Heart left ventricle (tissue), 16 donors: ENCODE data around the gene BTG2. TPM values are rescaled to one million over a fixed set of nuclear protein-coding genes. Genes with fewer than 3 reads are reported as not detected.

Experiments used
- ATAC-seq, 4 donors: fragments of 200-7000 bp; cut with Tn5 transposase; one replicate each; pipeline ENCODE4 v1.9.1; 2020 to 2022; ENCODE audit warnings: moderate library complexity in 4 of 4, mild to moderate bottlenecking in 3 of 4, moderate number of reproducible peaks in 1 of 4
- DNase-seq, 5 donors: peaks; one replicate each; pipeline ENCODE4 v3.0.0-alpha.2; 2020
- H3K27ac ChIP-seq, 12 donors: fragments of 200-600 bp; sonication (generic) in 4 of 12; one replicate each; pipeline versions ENCODE4 v1.5.0 to v1.8.0; 2016 to 2022; ENCODE audit warnings: mild to moderate bottlenecking in 2 of 12
- H3K27me3 ChIP-seq, 9 donors: fragments of 200-600 bp; sonication (generic) in 2 of 9; one replicate each; pipeline versions ENCODE4 v1.5.1 to v1.8.0; 2016 to 2022; ENCODE audit warnings: mild to moderate bottlenecking in 3 of 9
- H3K36me3 ChIP-seq, 9 donors: fragments of 200-600 bp; sonication (generic) in 2 of 9; one replicate each; pipeline versions ENCODE4 v1.5.0 to v1.8.0; 2018 to 2022; ENCODE audit warnings: mild to moderate bottlenecking in 2 of 9
- H3K4me1 ChIP-seq, 12 donors: fragments of 200-600 bp; sonication (generic) in 4 of 12; one replicate each; pipeline versions ENCODE4 v1.5.0 to v1.8.0; 2016 to 2022; ENCODE audit warnings: mild to moderate bottlenecking in 3 of 12
- H3K4me3 ChIP-seq, 12 donors: fragments of 200-600 bp; sonication (generic) in 4 of 12; one replicate each; pipeline versions ENCODE4 v1.5.0 to v1.8.0; 2017 to 2022; ENCODE audit warnings: mild to moderate bottlenecking in 9 of 12, moderate library complexity in 4 of 12
- H3K9me3 ChIP-seq, 12 donors: fragments of 200-600 bp; sonication (generic) in 4 of 12; one replicate each; pipeline versions ENCODE4 v1.5.0 to v1.8.0; 2016 to 2022; ENCODE audit warnings: mild to moderate bottlenecking in 1 of 12
- POLR2A ChIP-seq, 2 donors: fragments of 450-650 bp; IDR thresholded peaks; one replicate each; pipeline ENCODE4 v1.6.1; 2017; ENCODE audit warnings: antibody characterized with exemption in 2 of 2, mild to moderate bottlenecking in 2 of 2, moderate library complexity in 2 of 2
- WGBS, 4 donors: extraction: QIAGEN DNeasy Blood & Tissue Kit in 2 of 4; methylation state at CpG; one replicate each; pipeline versions ENCODE4 v1.1.5 to v1.1.7; 2013 to 2018; 5-methylcytosine and 5-hydroxymethylcytosine counted together
- intact Hi-C, 10 donors: fragments of 100-400 bp; cut with DNase I; formaldehyde crosslinking; loops; one replicate each; pipeline versions ENCODE4 v1.11.1 to v1.14.2; 2022
- polyA plus RNA-seq, 2 donors: library from polyadenylated mRNA; stranded (reverse); fragments of 200-250 nt; gene quantifications; one replicate each; pipeline ENCODE4 v1.2.3, GENCODE V29; 2013
- total RNA-seq, 9 donors: library from RNA; depleted of rRNA in 2 of 9; stranded (reverse); fragments of >200 nt in 2 of 9; fragmentation: NEBNext Ultra II Directional in 3 of 9; extraction: Animal tissue kit (Norgen Biotek cat#: 25700) in 3 of 9; gene quantifications; one replicate each; pipeline versions ENCODE4 v1.1.0 to v1.2.4, GENCODE V29; 2016 to 2023
- TF ChIP-seq, protein P1 (sequence below), 12 donors: fragments of 200-600 bp; sonication (generic) in 4 of 12; IDR thresholded peaks; one replicate each; pipeline versions ENCODE4 v1.5.0 to v1.8.0; 2018 to 2022; ENCODE audit warnings: antibody characterized with exemption in 12 of 12, mild to moderate bottlenecking in 5 of 12
- donor health status: ischemic (EF 13 %, LVEDD 7.1; RV severe dilation, severe dysfunction).
- donor health status: healthy with polysubstance abuse.
- donor health status: DM: no; HTN: yes; CAD: no.
- donor health status: DM: no; HTN: no; CAD: no.
- donor health status: ischemic (EF 25% LVEDD 6.9; RV normal size, moderate dysfunction).
- donor health status: ischemic (EF 25% LVEDD 5.7; RV mildly dilated, moderate dysfunction).
- donor health status: healthy.
- donor health status: DM: yes; HTN: yes; CAD: no.
- donor health status: ischemic (EF 35%, LVEDD 5.7; RV mildly dilated, moderate dysfunction).
- donor health status: nonischemic (EF 11% LVEDD 7.7; RV severe dilation, severe dysfunction).
- donor health status: DM: yes; HTN: yes; CAD: no.
- donor health status: PGD.
- donor health status: ischemic (EF 29% LVEDD 5.4; RV normal size, mild dysfunction).
- donor health status: nonischemic (EF 23%, LVEDD 6.1; RV moderate dilation, normal function).

The BTG2 gene
- total and polyA plus RNA-seq, 11 donors = 23.8 to 174 (median 42.1) TPM

DNA sequence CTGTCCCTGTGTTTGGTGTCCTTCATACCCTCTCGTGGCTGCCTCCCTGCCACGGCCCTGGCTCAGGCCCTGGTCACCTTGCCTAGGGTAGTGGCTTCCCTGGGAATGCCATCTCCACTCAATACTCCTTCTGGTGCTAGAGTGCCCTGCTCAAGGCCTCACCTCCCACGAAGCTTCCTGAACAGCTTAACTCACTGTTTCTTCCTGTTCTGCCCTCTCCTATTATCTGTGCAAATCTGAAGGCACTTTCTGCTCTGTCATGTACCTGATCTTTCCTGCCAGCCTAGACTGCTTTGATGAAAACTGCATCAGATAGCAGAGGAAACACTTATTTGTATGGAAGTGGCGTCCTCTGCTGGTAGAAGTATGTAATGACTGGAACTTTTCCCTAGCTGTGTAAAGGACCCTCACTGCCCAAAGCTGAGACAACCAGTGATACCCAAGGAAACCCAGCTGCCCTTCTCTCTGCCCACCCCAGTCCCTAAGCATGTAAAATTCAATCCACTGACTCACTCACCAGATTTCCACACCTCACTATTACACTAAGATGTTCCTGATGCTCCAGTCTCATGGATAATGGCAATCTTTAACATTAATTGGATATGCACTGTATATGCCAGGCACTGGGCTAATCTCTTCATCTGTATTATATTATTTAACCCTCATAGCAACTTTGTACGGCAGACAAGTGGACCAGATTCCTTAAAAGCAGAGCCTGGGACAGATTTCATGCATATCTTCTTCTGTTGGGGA is 36.2 kb upstream of the BTG2 start:
- H3K27ac ChIP-seq = no peak overlapping the region
- no peaks in the 10 kb centered on the region for H3K36me3 ChIP-seq
- no peaks in the 10 kb centered on the region for H3K9me3 ChIP-seq
- peak in 1 of 4 donors; percentile 8 for ATAC-seq
- TF ChIP-seq, protein P1, sequence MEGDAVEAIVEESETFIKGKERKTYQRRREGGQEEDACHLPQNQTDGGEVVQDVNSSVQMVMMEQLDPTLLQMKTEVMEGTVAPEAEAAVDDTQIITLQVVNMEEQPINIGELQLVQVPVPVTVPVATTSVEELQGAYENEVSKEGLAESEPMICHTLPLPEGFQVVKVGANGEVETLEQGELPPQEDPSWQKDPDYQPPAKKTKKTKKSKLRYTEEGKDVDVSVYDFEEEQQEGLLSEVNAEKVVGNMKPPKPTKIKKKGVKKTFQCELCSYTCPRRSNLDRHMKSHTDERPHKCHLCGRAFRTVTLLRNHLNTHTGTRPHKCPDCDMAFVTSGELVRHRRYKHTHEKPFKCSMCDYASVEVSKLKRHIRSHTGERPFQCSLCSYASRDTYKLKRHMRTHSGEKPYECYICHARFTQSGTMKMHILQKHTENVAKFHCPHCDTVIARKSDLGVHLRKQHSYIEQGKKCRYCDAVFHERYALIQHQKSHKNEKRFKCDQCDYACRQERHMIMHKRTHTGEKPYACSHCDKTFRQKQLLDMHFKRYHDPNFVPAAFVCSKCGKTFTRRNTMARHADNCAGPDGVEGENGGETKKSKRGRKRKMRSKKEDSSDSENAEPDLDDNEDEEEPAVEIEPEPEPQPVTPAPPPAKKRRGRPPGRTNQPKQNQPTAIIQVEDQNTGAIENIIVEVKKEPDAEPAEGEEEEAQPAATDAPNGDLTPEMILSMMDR (IDR thresholded peaks at IDR 0.05) = peak; percentile 79 to 97 (median 90)
- no peak for TF ChIP-seq POLR2A (IDR thresholded peaks at IDR 0.05)
- 28 to 38% (median 34%) methylated on average over 5 of the region's 5 CpGs for WGBS, 4 donors
- H3K4me1 ChIP-seq = peaks cover 0 to 44% (median 24%) of the 10 kb centered on the region in 12 donors
- no peaks in the 10 kb centered on the region for H3K27me3 ChIP-seq
- no peak for DNase-seq
- H3K4me3 ChIP-seq = no peak overlapping the region
- intact Hi-C loops = loop anchor here in 4 of 10 donors (1.0 to 5.0 kb wide), 3 partner anchors 70 to 232 kb away; no protein-coding TSS in a partner anchor

DNA sequence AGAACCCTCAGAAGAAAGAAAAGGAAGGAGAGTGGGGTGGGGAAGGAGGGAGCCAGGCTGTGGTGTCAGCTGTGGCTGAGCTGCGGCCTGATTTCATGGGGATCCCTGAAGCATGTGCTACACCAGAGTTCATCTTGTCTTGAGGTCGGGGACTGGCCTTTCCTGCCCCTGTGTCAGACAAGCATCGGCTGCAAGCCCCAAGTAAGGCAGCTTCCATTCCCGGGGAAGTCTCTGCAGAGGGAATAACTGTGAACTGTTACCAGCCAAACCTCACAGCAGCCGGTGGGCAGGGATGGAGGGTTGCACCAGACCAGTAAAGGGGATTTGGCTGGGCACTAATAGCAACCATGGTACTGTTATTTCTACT is 35.7 kb upstream of the BTG2 start:
- Histone ChIP-seq H3K4me1 (peaks cover 0 to 49% (median 28%) of the 10 kb centered on the region in 12 donors), H3K36me3 (no peaks in the 10 kb centered on the region), H3K27ac (no peak overlapping the region), H3K27me3 (no peaks in the 10 kb centered on the region), H3K9me3 (no peaks in the 10 kb centered on the region), H3K4me3 (no peak overlapping the region)
- TF ChIP-seq, protein P1 (IDR thresholded peaks at IDR 0.05) = no peak
- TF ChIP-seq POLR2A (IDR thresholded peaks at IDR 0.05) = no peak
- intact Hi-C loops = loop anchor here in 9 of 10 donors (1.0 to 10.0 kb wide), 9 partner anchors 38 to 435 kb away; partner anchors contain the start of gene BTG2 (in 3 of the 9)
- DNase-seq = no peak
- no peak for ATAC-seq
- 63 to 78% (median 68%) methylated on average over 5 of the region's 5 CpGs for WGBS, 4 donors

DNA sequence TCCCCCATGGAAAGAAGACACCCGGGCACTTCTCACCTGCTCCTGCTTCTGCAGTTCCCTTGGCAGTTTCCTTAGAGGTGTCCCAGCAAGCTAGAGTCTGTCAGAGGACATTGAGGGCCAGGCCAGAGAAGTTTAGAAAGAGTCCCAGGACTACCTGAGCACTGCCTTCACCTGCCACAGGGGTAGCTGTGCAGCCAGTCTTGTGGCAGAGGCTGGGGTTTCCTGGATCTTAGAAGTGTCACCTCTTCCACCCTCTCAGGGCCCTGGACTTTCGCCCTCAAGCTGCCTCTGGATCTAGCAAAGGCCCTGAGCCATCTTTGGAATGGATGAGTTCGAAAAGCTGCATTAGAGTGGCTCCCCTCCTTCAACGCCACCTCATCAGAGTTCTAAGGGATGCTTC is 34.9 kb upstream of the BTG2 start:
- TF ChIP-seq POLR2A (IDR thresholded peaks at IDR 0.05) = no peak
- TF ChIP-seq, protein P1 (IDR thresholded peaks at IDR 0.05) = no peak
- Histone ChIP-seq H3K9me3 (no peaks in the 10 kb centered on the region), H3K4me3 (no peak overlapping the region), H3K4me1 (peaks cover 0 to 57% (median 36%) of the 10 kb centered on the region in 12 donors), H3K27me3 (no peaks in the 10 kb centered on the region), H3K27ac (no peak overlapping the region), H3K36me3 (no peaks in the 10 kb centered on the region)
- intact Hi-C loops = loop anchor here in 8 of 10 donors (2.0 to 10.0 kb wide), 6 partner anchors 37 to 434 kb away; partner anchors contain the start of gene BTG2 (in 3 of the 8)
- ATAC-seq = no peak
- DNase-seq = no peak
- WGBS, 4 donors = 82 to 89% (median 87%) methylated on average over 4 of the region's 4 CpGs

DNA sequence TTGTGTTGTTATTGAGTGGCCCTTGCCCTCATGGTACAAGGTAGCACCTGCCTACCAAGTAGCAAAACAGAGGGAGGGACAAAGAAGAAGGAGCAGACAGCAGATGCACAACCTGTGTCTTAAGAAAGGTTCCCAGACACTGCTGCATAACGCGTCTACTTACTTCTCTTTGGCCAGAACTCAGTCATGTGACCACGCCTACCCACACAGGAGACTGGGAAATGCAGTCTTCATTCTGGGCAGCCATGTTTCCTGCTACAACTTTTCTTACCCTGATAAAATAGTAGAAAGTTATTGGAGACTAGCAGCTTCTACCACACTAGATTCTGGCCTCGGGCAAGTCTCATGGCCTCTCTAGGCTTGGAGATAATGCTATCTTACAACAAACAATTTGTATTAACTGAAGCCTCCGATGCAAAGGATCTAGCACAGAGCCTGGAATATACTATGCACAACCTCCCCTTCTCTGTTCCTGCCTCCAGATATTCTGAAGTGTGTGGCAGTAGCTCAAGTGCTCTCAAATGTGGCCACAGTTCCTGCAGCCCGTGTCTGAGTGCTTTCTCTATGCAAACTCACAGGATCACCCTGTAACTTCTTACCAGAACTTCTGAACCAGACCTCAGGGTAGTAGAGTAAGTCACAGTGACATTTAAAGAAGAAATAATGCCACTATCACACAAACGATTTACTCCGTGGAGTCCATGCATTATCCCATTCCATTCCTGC is 34.1 kb upstream of the BTG2 start:
- H3K27ac ChIP-seq = peak overlapping the region in 1 of 12 donors; percentile 24
- TF ChIP-seq, protein P1 (IDR thresholded peaks at IDR 0.05) = no peak
- no peak for TF ChIP-seq POLR2A (IDR thresholded peaks at IDR 0.05)
- WGBS, 4 donors = 31 to 46% (median 35%) methylated on average over 8 of the region's 8 CpGs
- intact Hi-C loops = loop anchor here in 8 of 10 donors (2.0 to 10.0 kb wide), 6 partner anchors 36 to 434 kb away; partner anchors contain the start of gene BTG2 (in 3 of the 8)
- H3K9me3 ChIP-seq = no peaks in the 10 kb centered on the region
- ATAC-seq (peak in 1 of 4 donors; percentile 36), DNase-seq (peak in 4 of 5 donors; percentile 68 to 74 (median 72))
- H3K4me1 ChIP-seq = peaks cover 0 to 64% (median 42%) of the 10 kb centered on the region in 12 donors
- H3K36me3 ChIP-seq = no peaks in the 10 kb centered on the region
- no peak overlapping the region for H3K4me3 ChIP-seq
- H3K27me3 ChIP-seq = no peaks in the 10 kb centered on the region
